A549 treated with CpdA at 1 μM for 4 hours (cell line): ENCODE measurements around the gene CCZ1B. TPM values are rescaled to one million over a fixed set of nuclear protein-coding genes. Genes with fewer than 3 reads are reported as not detected.

Experiments used
- total RNA-seq: library from RNA; stranded (reverse); fragments of 200-300 nt; extraction: Qiagen RNA extraction; gene quantifications from 5 replicates; pipeline ENCODE4 v1.2.3, GENCODE V29; 2022; ENCODE audit warnings: low read depth

The CCZ1B gene
- 18.1 to 47.3 TPM (median 24.5 TPM) in 5 replicates for total RNA-seq

DNA sequence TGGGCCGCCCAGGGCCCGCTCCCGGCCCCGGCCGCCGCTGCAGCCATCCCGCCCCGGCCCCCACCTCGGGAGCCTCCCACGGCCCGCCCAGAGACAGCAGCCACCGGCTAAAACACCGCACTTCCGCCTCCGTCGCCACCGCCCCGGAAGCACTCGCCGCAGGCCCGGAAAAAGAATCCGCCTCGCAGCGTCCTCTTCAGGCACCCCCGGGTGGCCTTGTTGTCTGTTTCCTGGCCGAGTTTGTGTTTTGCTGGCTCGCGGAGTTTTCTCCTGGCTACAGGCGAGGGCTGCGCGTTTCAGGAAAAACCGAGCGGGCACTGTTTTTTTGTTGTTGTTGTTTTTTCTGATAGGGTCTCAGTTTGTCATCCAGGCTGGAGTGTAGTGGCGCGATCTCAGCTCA, at the start of gene CCZ1B:
Gene CCZ1B (minus strand): TSS at position 125 of the 400 bp plus-strand sequence. CDS start 78 bp downstream, at position 47.

GRCh38 chr7:6753964-6754363, 72.1 kb downstream of the CCZ1B start, which contains the start of gene RSPH10B2:
RSPH10B2 (plus strand) TSS chr7:6754103; CDS start chr7:6757678, 3,575 bp downstream.

Other genes starting within 250 kb of the CCZ1B start
- 45.4 to 55.1 TPM (median 48.0 TPM) in 5 replicates for gene ZDHHC4, start 248.8 kb downstream of the CCZ1B start, total RNA-seq
- 20.2 to 28.1 TPM (median 26.3 TPM) in 5 replicates for gene INTS15, start 236.3 kb downstream of the CCZ1B start, total RNA-seq
- 1.9 to 3.0 TPM (median 2.2 TPM) in 5 replicates for gene ZNF853, start 210.7 kb downstream of the CCZ1B start, total RNA-seq
- 8.3 to 15.3 TPM (median 13.6 TPM) in 5 replicates for gene ZNF316, start 189.0 kb downstream of the CCZ1B start, total RNA-seq
- 10.1 to 14.4 TPM (median 10.2 TPM) in 5 replicates for gene ZNF12, start 119.3 kb downstream of the CCZ1B start, total RNA-seq
- 0.05 to 0.28 TPM (median 0.13 TPM) in 3 of 5 replicates, not detected in the others for gene RSPH10B2, start 72.2 kb downstream of the CCZ1B start, total RNA-seq